IMR-90 (cell line): Measurements from ENCODE around the gene CSN1S1. TPM values are rescaled to one million over a fixed set of nuclear protein-coding genes. Genes with fewer than 3 reads are reported as not detected.

ENCODE experiments used
- ATAC-seq: fragments of 200-7000 bp; cut with Tn5 transposase; 2 replicates; pipeline ENCODE4 v1.9.1; 2020; ENCODE audit warnings: low read depth, mild to moderate bottlenecking, moderate library complexity
- BruUV-seq: library from RNA; stranded (reverse); fragments of 400-500 nt; replicated peaks from 2 replicates; lab custom pipeline; 2021; lab: Mats Ljungman, UMichigan
- CTCF ChIA-PET: fragments of 300-600 bp; formaldehyde crosslinking; extraction: SDS; loops from one replicate; lab custom pipeline; 2021; ENCODE audit warnings: antibody characterized with exemption; lab: Yijun Ruan, JAX
- POLR2A ChIA-PET: fragments of 300-600 bp; sonication (Branson Sonifier 250); formaldehyde crosslinking; loops from one replicate; lab custom pipeline; 2022; ENCODE audit warnings: antibody characterized with exemption; ENCODE audit not compliant: unreplicated experiment; lab: Charles Lee
- DNase-seq: peaks from one replicate; pipeline ENCODE4 v3.0.0; 2013
- H2AFZ ChIP-seq: replicated peaks from 2 replicates; pipeline ENCODE3; 2013; ENCODE audit warnings: low read length, mild to moderate bottlenecking; ENCODE audit not compliant: poor library complexity
- H2AK5ac ChIP-seq: 2 replicates; pipeline ENCODE4 v1.6.1; 2013; ENCODE audit warnings: low read depth, low read length, inconsistent platforms
- H2AK9ac ChIP-seq: replicated peaks from 2 replicates; pipeline ENCODE3; 2013; ENCODE audit warnings: mild to moderate bottlenecking, low read depth, low read length, moderate library complexity; ENCODE audit not compliant: poor library complexity
- H2BK120ac ChIP-seq: 2 replicates; pipeline ENCODE4 v1.6.1; 2013; ENCODE audit warnings: low read depth, low read length, inconsistent platforms
- H2BK15ac ChIP-seq: 3 replicates; pipeline ENCODE4 v1.6.1; 2013; ENCODE audit warnings: low read depth, low read length, inconsistent platforms
- H2BK20ac ChIP-seq: 2 replicates; pipeline ENCODE4 v1.6.1; 2013; ENCODE audit warnings: low read depth, mild to moderate bottlenecking, inconsistent platforms, low read length, moderate library complexity
- H2BK5ac ChIP-seq: 2 replicates; pipeline ENCODE4 v1.6.1; 2013; ENCODE audit warnings: mild to moderate bottlenecking, low read depth, low read length, inconsistent platforms; ENCODE audit not compliant: poor library complexity, severe bottlenecking
- H3K14ac ChIP-seq: replicated peaks from 2 replicates; pipeline ENCODE4 v1.6.1; 2013; ENCODE audit warnings: low read depth, low read length, inconsistent platforms
- H3K18ac ChIP-seq: 2 replicates; pipeline ENCODE4 v1.6.1; 2013; ENCODE audit warnings: low read depth, low read length, control low read depth
- H3K23ac ChIP-seq: 2 replicates; pipeline ENCODE4 v1.6.1; 2013; ENCODE audit warnings: low read depth, low read length, inconsistent platforms
- H3K27ac ChIP-seq: 2 replicates; pipeline ENCODE4 v1.5.1; 2013; ENCODE audit warnings: mild to moderate bottlenecking, control low read depth, low read length; ENCODE audit not compliant: insufficient read depth
- H3K27me3 ChIP-seq: 2 replicates; pipeline ENCODE4 v1.6.1; 2013; ENCODE audit warnings: low read length; ENCODE audit not compliant: control insufficient read depth, insufficient read depth
- H3K36me3 ChIP-seq: 2 replicates; pipeline ENCODE4 v1.6.1; 2013; ENCODE audit warnings: low read length, mixed read lengths; ENCODE audit not compliant: control insufficient read depth, insufficient read depth
- H3K4ac ChIP-seq: 2 replicates; pipeline ENCODE4 v1.6.1; 2013; ENCODE audit warnings: low read depth, low read length, inconsistent platforms
- H3K4me1 ChIP-seq: 2 replicates; pipeline ENCODE4 v1.6.1; 2013; ENCODE audit warnings: low read length, mixed read lengths; ENCODE audit not compliant: control insufficient read depth, insufficient read depth
- H3K4me2 ChIP-seq: 2 replicates; pipeline ENCODE4 v1.6.1; 2013; ENCODE audit warnings: low read depth, mild to moderate bottlenecking, control low read depth, low read length, moderate library complexity
- H3K4me3 ChIP-seq: 2 replicates; pipeline ENCODE4 v1.5.1; 2013; ENCODE audit warnings: low read depth, mild to moderate bottlenecking, control low read depth, low read length, moderate library complexity; ENCODE audit not compliant: insufficient read depth
- H3K56ac ChIP-seq: 2 replicates; pipeline ENCODE4 v1.6.1; 2013; ENCODE audit warnings: low read length, inconsistent platforms; ENCODE audit not compliant: insufficient read depth; ENCODE audit errors: extremely low read depth
- H3K79me1 ChIP-seq, 2 experiments: 2 replicates each; pipeline ENCODE4 v1.6.1; 2013; ENCODE audit warnings: low read length in 2 of 2, inconsistent platforms in 1 of 2, low read depth in 1 of 2
- H3K9ac ChIP-seq: 2 replicates; pipeline ENCODE4 v1.6.1; 2013; ENCODE audit warnings: low read depth, low read length, control low read depth
- H3K9me1 ChIP-seq: 2 replicates; pipeline ENCODE4 v1.6.1; 2013; ENCODE audit warnings: low read length, inconsistent platforms; ENCODE audit not compliant: insufficient read depth
- H3K9me3 ChIP-seq: 2 replicates; pipeline ENCODE4 v1.6.1; 2013; ENCODE audit warnings: low read length; ENCODE audit not compliant: control insufficient read depth, insufficient read depth
- H4K20me1 ChIP-seq: 2 replicates; pipeline ENCODE4 v1.6.1; 2013; ENCODE audit warnings: low read length, inconsistent platforms; ENCODE audit not compliant: insufficient read depth
- H4K5ac ChIP-seq: 2 replicates; pipeline ENCODE4 v1.6.1; 2013; ENCODE audit warnings: mild to moderate bottlenecking, low read depth, low read length, control low read depth
- H4K8ac ChIP-seq, 2 experiments: 2 replicates each; pipeline ENCODE4 v1.6.1; 2013; ENCODE audit warnings: low read depth in 2 of 2, low read length in 2 of 2, control low read depth in 1 of 2, inconsistent platforms in 1 of 2
- H4K91ac ChIP-seq: 2 replicates; pipeline ENCODE4 v1.6.1; 2013; ENCODE audit warnings: low read depth, low read length, inconsistent platforms; ENCODE audit not compliant: insufficient read depth
- MAFK ChIP-seq: IDR thresholded peaks from 2 replicates; pipeline ENCODE4 v1.6.1; 2012; ENCODE audit warnings: low read depth, low read length, improper control_type of control experiment
- SMC3 ChIP-seq: fragments of 150-350 bp; IDR thresholded peaks from 2 replicates; pipeline ENCODE4 v1.6.1; 2016; ENCODE audit warnings: low read depth, mild to moderate bottlenecking, antibody characterized with exemption, low read length, moderate library complexity
- WGBS, 2 experiments: methylation state at CpG; one replicate each; pipeline versions ENCODE4 v1.1.5 to v1.1.7; 2013; ENCODE audit warnings: missing lambda C conversion rate in 2 of 2; ENCODE audit not compliant: insufficient read length in 1 of 2; ENCODE audit errors: extremely low coverage in 2 of 2; 5-methylcytosine and 5-hydroxymethylcytosine counted together
- dilution Hi-C: fragments of 300-500 bp; cut with HindIII; formaldehyde crosslinking; loops from one replicate; pipeline ENCODE4 v1.14.3; 2018; ENCODE audit warnings: low sequenced_read_pairs; ENCODE audit not compliant: unreplicated experiment
- in situ Hi-C: fragments of 300-500 bp; cut with MboI; formaldehyde crosslinking; loops from 3 replicates; pipeline ENCODE4 v1.14.3; 2019; ENCODE audit warnings: low sequenced_read_pairs, inconsistent platforms, mixed read lengths
- intact Hi-C: fragments of 100-400 bp; cut with micrococcal nuclease; formaldehyde crosslinking; loops from 2 replicates; pipeline ENCODE4 v1.10.0; 2022
- polyA plus RNA-seq, 3 experiments: library from polyadenylated mRNA; depleted of rRNA; stranded (reverse); fragments of >200 nt; gene quantifications; 2 replicates each; pipeline ENCODE4 v1.2.3, GENCODE V29; 2012; ENCODE audit warnings: low replicate concordance in 1 of 3
- total RNA-seq: library from RNA; depleted of rRNA; stranded (reverse); fragments of >200 nt; gene quantifications from 2 replicates; pipeline ENCODE4 v1.2.3, GENCODE V29; 2012

The CSN1S1 gene
- total and polyA plus RNA-seq, 2 of the 4 experiments (the other 2 are of a cell fraction): not detected

DNA sequence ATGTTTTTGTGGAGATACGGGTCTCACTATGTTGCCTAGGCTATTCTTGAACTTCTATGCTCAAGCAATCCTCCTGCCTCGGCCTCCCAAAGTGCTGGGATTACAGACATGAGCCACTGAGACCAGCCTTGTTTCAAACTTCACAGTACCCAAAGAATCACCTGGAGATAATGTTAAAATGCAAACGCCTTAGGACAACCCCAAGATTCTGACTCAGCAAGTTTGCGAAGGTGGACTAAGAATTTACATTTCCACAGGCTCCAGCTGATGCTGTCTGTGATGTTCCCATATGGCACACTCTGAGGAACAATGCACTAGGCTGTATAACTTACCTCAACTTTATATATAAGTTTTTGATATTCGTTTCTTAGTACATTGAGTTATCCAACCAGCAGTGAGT, 63.9 kb downstream of the CSN1S1 start:
- Histone ChIP-seq H2BK20ac (no peak overlapping the region), H2BK5ac (no peak overlapping the region), H2AK5ac (no peak overlapping the region), H3K4me1 (no peaks in the 10 kb centered on the region), H2BK15ac (no peak overlapping the region), H3K4ac (no peak overlapping the region), H2AFZ (no peak overlapping the region), H3K27me3 (no peaks in the 10 kb centered on the region), H3K4me2 (no peak overlapping the region), H3K14ac (no peak overlapping the region), H2BK120ac (no peak overlapping the region), H4K8ac (no peak overlapping the region), H3K9me3 (no peaks in the 10 kb centered on the region), H3K4me3 (no peak overlapping the region), H3K56ac (no peak overlapping the region), H4K20me1 (no peaks in the 10 kb centered on the region), H2AK9ac (no peak overlapping the region), H4K91ac (no peak overlapping the region), H3K9ac (no peak overlapping the region), H3K27ac (no peak overlapping the region), H3K18ac (no peak overlapping the region), H4K5ac (no peak overlapping the region), H3K9me1 (no peaks in the 10 kb centered on the region), H3K23ac (no peak overlapping the region), H3K36me3 (no peaks in the 10 kb centered on the region), H3K79me1 (no peaks in the 10 kb centered on the region)
- intact Hi-C loops (no loop called here), dilution Hi-C loops (no loop called here), in situ Hi-C loops (no loop called here)
- TF ChIP-seq SMC3: no peak
- peak; percentile 31; the same call in 1 of the 2 replicates for TF ChIP-seq MAFK
- WGBS, 2 experiments: no CpG with 5 or more reads among the region's 5 CpGs
- ChIA-PET CTCF (no interaction called here), POLR2A (no interaction called here)
- ATAC-seq (no peak), DNase-seq (no peak)
- BruUV-seq: no TSS peak
